Ishikawa (cell line): ENCODE measurements around the gene LRRK2.
A peak's percentile ranks its signal among the peaks of the same experiment; 100 is the strongest.

Source experiments
- CEBPB ChIP-seq: IDR thresholded peaks from 2 replicates; pipeline ENCODE4 v1.6.1; 2012
- CREB1 ChIP-seq: IDR thresholded peaks from 2 replicates; pipeline ENCODE4 v1.6.1; 2012; ENCODE audit warnings: low read depth
- EGR1 ChIP-seq: IDR thresholded peaks from 2 replicates; pipeline ENCODE4 v1.6.1; 2012
- EP300 ChIP-seq: IDR thresholded peaks from 2 replicates; pipeline ENCODE4 v1.6.1; 2012; ENCODE audit warnings: borderline replicate concordance
- FOXM1 ChIP-seq: IDR thresholded peaks from 2 replicates; pipeline ENCODE4 v1.6.1; 2012; ENCODE audit warnings: low read depth, borderline replicate concordance
- MAX ChIP-seq: IDR thresholded peaks from 2 replicates; pipeline ENCODE4 v1.6.1; 2012
- NFIC ChIP-seq: IDR thresholded peaks from 2 replicates; pipeline ENCODE4 v1.6.1; 2012
- RAD21 ChIP-seq: IDR thresholded peaks from 2 replicates; pipeline ENCODE4 v1.6.1; 2012; ENCODE audit warnings: low read depth
- REST ChIP-seq: IDR thresholded peaks from 2 replicates; pipeline ENCODE4 v1.6.1; 2012; ENCODE audit warnings: low read depth, mild to moderate bottlenecking
- TAF1 ChIP-seq: IDR thresholded peaks from 2 replicates; pipeline ENCODE4 v1.6.1; 2012; ENCODE audit warnings: low read depth, mild to moderate bottlenecking
- TCF12 ChIP-seq: IDR thresholded peaks from 2 replicates; pipeline ENCODE4 v1.6.1; 2012; ENCODE audit warnings: low read depth
- TEAD4 ChIP-seq: IDR thresholded peaks from 2 replicates; pipeline ENCODE4 v1.6.1; 2012
- USF1 ChIP-seq: IDR thresholded peaks from 2 replicates; pipeline ENCODE4 v1.6.1; 2012
- YY1 ChIP-seq: IDR thresholded peaks from 2 replicates; pipeline ENCODE4 v1.6.1; 2012; ENCODE audit warnings: low read depth
- ZBTB7A ChIP-seq: IDR thresholded peaks from 2 replicates; pipeline ENCODE4 v1.6.1; 2012; ENCODE audit warnings: low read depth

LRRK2 gene

GRCh38 chr12:40309001-40309400 is 84.2 kb downstream of the LRRK2 start:
- TF ChIP-seq EP300 (no peak), MAX (no peak), RAD21 (no peak), ZBTB7A (no peak), EGR1 (no peak), FOXM1 (no peak), CREB1 (no peak), TCF12 (no peak), REST (no peak), NFIC (no peak), CEBPB (no peak), USF1 (no peak), YY1 (no peak), TEAD4 (no peak), TAF1 (no peak)

GRCh38 chr12:40310211-40310610 is 85.4 kb downstream of the LRRK2 start:
- TF ChIP-seq CREB1 (no peak), EP300 (no peak), MAX (no peak), TAF1 (no peak)

- no peak for TF ChIP-seq EP300
Observed at GRCh38 chr12:40312196-40312595, 87.4 kb downstream of the LRRK2 start.

- TF ChIP-seq MAX (no peak), RAD21 (peak; percentile 62)
Observed at GRCh38 chr12:40312982-40313576, 88.3 kb downstream of the LRRK2 start.

GRCh38 chr12:40313928-40314327 is 89.1 kb downstream of the LRRK2 start:
- TF ChIP-seq RAD21 = no peak

- TF ChIP-seq REST (no peak), TCF12 (no peak), NFIC (no peak), YY1 (no peak), CEBPB (no peak), CREB1 (no peak), ZBTB7A (no peak), RAD21 (no peak), MAX (no peak), TAF1 (no peak), TEAD4 (no peak), FOXM1 (no peak), EGR1 (no peak)
Observed at GRCh38 chr12:40314927-40315326, 90.1 kb downstream of the LRRK2 start.

- TF ChIP-seq YY1 (no peak), REST (no peak), MAX (no peak), RAD21 (no peak), CEBPB (no peak), NFIC (no peak), FOXM1 (no peak), ZBTB7A (no peak), USF1 (no peak), EP300 (no peak), TEAD4 (no peak), TCF12 (no peak), CREB1 (no peak), TAF1 (no peak), EGR1 (no peak)
Observed at GRCh38 chr12:40315375-40315774, 90.6 kb downstream of the LRRK2 start.
